ENCODE results near the gene DNAJC22.
A peak's percentile ranks its signal among the peaks of the same experiment; 100 is the strongest.

GRCh38 chr12:49367381-49368239 lies 20.9 kb downstream of the DNAJC22 start, which contains the start of gene SPATS2:
- TF ChIP-seq IKZF1 (IDR thresholded peaks at IDR 0.05) (no peak), SIX4 (CRISPR knock-in tag; IDR thresholded peaks at IDR 0.05) (no peak), ETV5 (CRISPR knock-in tag; IDR thresholded peaks at IDR 0.05; ENCODE audit: borderline replicate concordance) (no peak), ZNF598 (CRISPR knock-in tag; IDR thresholded peaks at IDR 0.05; ENCODE audit: borderline replicate concordance) (no peak), ZNF501 (CRISPR knock-in tag; IDR thresholded peaks at IDR 0.05) (no peak), FOXP4 (CRISPR knock-in tag; IDR thresholded peaks at IDR 0.05) (peak; percentile 15; the same call in 1 of the 2 replicates), POLR2A (IDR thresholded peaks at IDR 0.05; ENCODE audit: insufficient read depth in 1 of 2, low read depth in 2 of 2, low read length in 2 of 2) (peak in 1 of 2 experiments; percentile 59; a peak in 2 of 4 replicates), RELA (CRISPR knock-in tag; IDR thresholded peaks at IDR 0.05) (no peak), MXI1 (IDR thresholded peaks at IDR 0.05; ENCODE audit: borderline replicate concordance, low read depth, low read length) (no peak), ZXDC (CRISPR knock-in tag; IDR thresholded peaks at IDR 0.05) (no peak), NCOA2 (CRISPR knock-in tag; IDR thresholded peaks at IDR 0.05) (no peak)
